Lower leg skin (tissue), 3 donors: ENCODE data around the gene MFSD6L.
"Not testable (repeated sequence)": the region's sequence is repeated elsewhere in the genome, so short reads cannot be mapped to it uniquely, and the experiment has no call there.

Experiments used
- CTCF ChIP-seq, 3 donors: fragments of 450-650 bp; IDR thresholded peaks; one replicate each; pipeline ENCODE4 v1.5.1; 2016; ENCODE audit warnings: antibody characterized with exemption in 3 of 3, mild to moderate bottlenecking in 3 of 3, moderate library complexity in 2 of 3
- POLR2A ChIP-seq, 2 donors: fragments of 450-650 bp; IDR thresholded peaks; one replicate each; pipeline ENCODE4 v1.6.1; 2016 to 2017; ENCODE audit warnings: antibody characterized with exemption in 2 of 2, mild to moderate bottlenecking in 1 of 2, moderate library complexity in 1 of 2

DNA sequence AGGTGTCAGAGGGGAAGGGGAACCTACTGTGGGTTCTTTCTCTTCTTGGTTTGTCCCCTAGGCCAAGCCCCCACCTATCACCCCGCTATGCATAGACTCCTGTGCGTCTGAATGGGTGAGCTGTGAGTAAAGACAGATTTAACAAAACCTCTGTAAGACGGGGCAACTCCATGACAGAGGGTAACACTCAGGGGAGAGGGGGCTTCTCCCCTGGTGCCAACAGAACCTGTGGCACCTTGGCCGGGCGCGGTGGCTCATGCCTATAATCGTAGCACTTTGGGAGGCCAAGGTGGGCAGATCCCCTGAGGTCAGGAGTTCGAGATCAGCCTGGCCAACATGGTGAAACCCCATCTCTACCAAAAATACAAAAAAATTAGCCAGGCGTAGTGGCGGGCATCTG is 6.2 kb upstream of the MFSD6L start:
- TF ChIP-seq CTCF, POLR2A (IDR thresholded peaks at IDR 0.05): not testable (repeated sequence)
